Right lobe of liver (tissue), 6 donors: ENCODE data around the gene FCMR. TPM values are rescaled to one million over a fixed set of nuclear protein-coding genes. Genes with fewer than 3 reads are reported as not detected.

Experiments
- ATAC-seq, 4 donors: fragments of 200-7000 bp; cut with Tn5 transposase; one replicate each; pipeline ENCODE4 v1.9.1; 2020; ENCODE audit warnings: mild to moderate bottlenecking in 4 of 4, moderate library complexity in 4 of 4
- DNase-seq, 3 donors: peaks; one replicate each; pipeline ENCODE4 v3.0.0-alpha.2; 2020
- H3K27ac ChIP-seq, 3 donors: fragments of 200-600 bp; one replicate each; pipeline ENCODE4 v1.8.0; 2022
- H3K27me3 ChIP-seq, 2 donors: fragments of 200-600 bp; one replicate each; pipeline ENCODE4 v1.8.0; 2022
- H3K36me3 ChIP-seq, 4 donors: fragments of 200-600 bp; sonication (generic) in 1 of 4; one replicate each; pipeline versions ENCODE4 v1.5.1 to v1.8.0; 2017 to 2022; ENCODE audit warnings: control low read depth in 1 of 4
- H3K4me1 ChIP-seq, 4 donors: fragments of 200-600 bp; sonication (generic) in 1 of 4; one replicate each; pipeline versions ENCODE4 v1.5.1 to v1.8.0; 2017 to 2022; ENCODE audit warnings: control low read depth in 1 of 4
- H3K4me3 ChIP-seq, 3 donors: fragments of 200-600 bp; one replicate each; pipeline ENCODE4 v1.8.0; 2022
- H3K9me3 ChIP-seq, 4 donors: fragments of 200-600 bp; sonication (generic) in 1 of 4; one replicate each; pipeline versions ENCODE4 v1.5.1 to v1.8.0; 2017 to 2022; ENCODE audit warnings: control low read depth in 1 of 4
- CTCF ChIP-seq, 4 donors: fragments of 200-600 bp in 3 of 4; fragments of 450-650 bp in 1 of 4; IDR thresholded peaks; one replicate each; pipeline versions ENCODE4 v1.5.1 to v1.8.0; 2016 to 2022; ENCODE audit warnings: antibody characterized with exemption in 4 of 4, mild to moderate bottlenecking in 2 of 4
- POLR2A ChIP-seq: fragments of 450-650 bp; IDR thresholded peaks from one replicate; pipeline ENCODE4 v1.6.1; 2017; ENCODE audit warnings: antibody characterized with exemption, mild to moderate bottlenecking
- WGBS: methylation state at CpG from one replicate; pipeline ENCODE4 v1.1.6; 2018; ENCODE audit warnings: low coverage, low lambda C conversion rate; ENCODE audit not compliant: insufficient coverage; ENCODE audit errors: missing lambda C conversion rate; 5-methylcytosine and 5-hydroxymethylcytosine counted together
- intact Hi-C, 2 donors: fragments of 100-400 bp; cut with DNase I; formaldehyde crosslinking; loops; one replicate each; pipeline versions ENCODE4 v1.11.2 to v1.14.1; 2022
- total RNA-seq, 6 experiments: library from RNA; depleted of rRNA in 2 of 6; stranded (reverse); fragments of >200 nt in 2 of 6; fragmentation: NEBNext Ultra II Directional in 3 of 6; extraction: Animal tissue kit (Norgen Biotek cat#: 25700) in 3 of 6; gene quantifications; one replicate each; pipeline versions ENCODE4 v1.1.0 to v1.2.4, GENCODE V29; 2016 to 2023
- donor health status: DM: no; HTN: yes; CAD: no.
- donor health status: DM: no; HTN: no; CAD: no.
- donor health status: DM: no; HTN: no; CAD: no.
- donor health status: DM: no; HTN: yes; CAD: no.
- donor health status: DM: no; HTN: yes; CAD: no.

Gene FCMR
- total RNA-seq, 6 experiments from 2014 or later = 0.80 to 3.2 (median 1.4) TPM

- TF ChIP-seq CTCF (IDR thresholded peaks at IDR 0.05) = no peak
- TF ChIP-seq POLR2A = no peak
- ATAC-seq (peak in 3 of 4 donors; percentile 38 to 65 (median 47)), DNase-seq (no peak)
- 46% methylated on average over 2 of the region's 3 CpGs for WGBS
- H3K27ac ChIP-seq = no peak overlapping the region
- no peak overlapping the region for H3K4me3 ChIP-seq
- no peaks in the 10 kb centered on the region for H3K36me3 ChIP-seq
- no peaks in the 10 kb centered on the region for H3K9me3 ChIP-seq
- no peaks in the 10 kb centered on the region for H3K27me3 ChIP-seq
- intact Hi-C loops = no loop called here
- peaks cover 0 to 6% (median 0%) of the 10 kb centered on the region in 4 donors for H3K4me1 ChIP-seq
These were observed 25.9 kb downstream of the FCMR start for GRCh38 chr1:206895837-206896242.

- intact Hi-C loops = no loop called here
- WGBS = 61% methylated on average over 3 of the region's 3 CpGs
- H3K9me3 ChIP-seq = no peaks in the 10 kb centered on the region
- H3K27ac ChIP-seq = no peak overlapping the region
- ATAC-seq (no peak), DNase-seq (no peak)
- H3K36me3 ChIP-seq = no peaks in the 10 kb centered on the region
- TF ChIP-seq CTCF (IDR thresholded peaks at IDR 0.05) (no peak), POLR2A (no peak)
- peaks cover 0 to 11% (median 0%) of the 10 kb centered on the region in 4 donors for H3K4me1 ChIP-seq
- H3K27me3 ChIP-seq = no peaks in the 10 kb centered on the region
- no peak overlapping the region for H3K4me3 ChIP-seq
These were observed 26.4 kb downstream of the FCMR start for GRCh38 chr1:206895325-206895724.

- TF ChIP-seq POLR2A (no peak), CTCF (IDR thresholded peaks at IDR 0.05) (no peak)
- H3K27me3 ChIP-seq = no peaks in the 10 kb centered on the region
- H3K36me3 ChIP-seq = no peaks in the 10 kb centered on the region
- 83% methylated on average over 2 of the region's 2 CpGs for WGBS
- intact Hi-C loops = no loop called here
- ATAC-seq = no peak
- H3K4me1 ChIP-seq = peaks cover 0 to 16% (median 0%) of the 10 kb centered on the region in 4 donors
- no peak for DNase-seq
- H3K27ac ChIP-seq = no peak overlapping the region
- H3K4me3 ChIP-seq = no peak overlapping the region
- no peaks in the 10 kb centered on the region for H3K9me3 ChIP-seq
These were observed 28.4 kb downstream of the FCMR start for GRCh38 chr1:206893380-206893779.

- H3K4me3 ChIP-seq = no peak overlapping the region
- no peaks in the 10 kb centered on the region for H3K27me3 ChIP-seq
- peaks cover 0 to 16% (median 0%) of the 10 kb centered on the region in 4 donors for H3K4me1 ChIP-seq
- H3K9me3 ChIP-seq = no peaks in the 10 kb centered on the region
- 55% methylated on average over 3 of the region's 3 CpGs for WGBS
- H3K27ac ChIP-seq = no peak overlapping the region
- H3K36me3 ChIP-seq = no peaks in the 10 kb centered on the region
- intact Hi-C loops = no loop called here
- no peak for DNase-seq
- no peak for ATAC-seq
- TF ChIP-seq POLR2A = no peak
- no peak for TF ChIP-seq CTCF (IDR thresholded peaks at IDR 0.05)
These were observed 29.3 kb downstream of the FCMR start for GRCh38 chr1:206892351-206892984.
